ENCODE measurements around the gene RPP21.
A peak's percentile ranks its signal among the peaks of the same experiment; 100 is the strongest.

Gene RPP21

DNA sequence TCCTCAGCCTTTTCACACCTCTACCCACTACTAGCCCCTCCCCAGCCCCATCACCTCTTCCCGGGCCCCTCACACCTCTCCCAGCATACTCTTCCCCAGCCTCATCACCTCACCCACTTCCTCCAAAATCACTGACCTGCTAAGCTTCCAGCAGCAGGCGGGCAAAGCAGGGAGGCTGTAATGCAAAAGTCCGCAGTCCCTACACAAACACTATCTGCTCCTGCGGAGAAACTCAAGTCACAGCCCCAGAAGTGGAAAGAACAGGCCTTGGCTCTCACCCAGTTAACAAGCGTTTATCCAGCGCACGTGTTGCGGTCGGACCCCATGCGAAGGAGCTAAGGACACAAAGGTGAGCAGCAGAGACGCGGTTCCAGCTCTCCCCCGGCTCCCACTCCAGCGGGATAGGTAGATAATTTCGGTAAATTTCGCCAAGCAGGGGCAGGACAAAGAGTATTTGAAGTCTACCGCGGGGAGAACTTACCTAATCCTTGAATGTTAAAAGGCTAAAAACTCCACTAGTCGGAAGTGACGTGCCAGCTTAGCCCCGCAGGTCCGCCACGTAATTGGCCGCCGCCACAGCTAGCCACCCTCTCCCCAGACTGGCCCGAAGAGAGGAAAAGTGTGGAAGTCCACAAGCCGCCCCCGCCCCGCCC lies 19.0 kb upstream of the RPP21 start (continued):
- TF ChIP-seq, protein P1, sequence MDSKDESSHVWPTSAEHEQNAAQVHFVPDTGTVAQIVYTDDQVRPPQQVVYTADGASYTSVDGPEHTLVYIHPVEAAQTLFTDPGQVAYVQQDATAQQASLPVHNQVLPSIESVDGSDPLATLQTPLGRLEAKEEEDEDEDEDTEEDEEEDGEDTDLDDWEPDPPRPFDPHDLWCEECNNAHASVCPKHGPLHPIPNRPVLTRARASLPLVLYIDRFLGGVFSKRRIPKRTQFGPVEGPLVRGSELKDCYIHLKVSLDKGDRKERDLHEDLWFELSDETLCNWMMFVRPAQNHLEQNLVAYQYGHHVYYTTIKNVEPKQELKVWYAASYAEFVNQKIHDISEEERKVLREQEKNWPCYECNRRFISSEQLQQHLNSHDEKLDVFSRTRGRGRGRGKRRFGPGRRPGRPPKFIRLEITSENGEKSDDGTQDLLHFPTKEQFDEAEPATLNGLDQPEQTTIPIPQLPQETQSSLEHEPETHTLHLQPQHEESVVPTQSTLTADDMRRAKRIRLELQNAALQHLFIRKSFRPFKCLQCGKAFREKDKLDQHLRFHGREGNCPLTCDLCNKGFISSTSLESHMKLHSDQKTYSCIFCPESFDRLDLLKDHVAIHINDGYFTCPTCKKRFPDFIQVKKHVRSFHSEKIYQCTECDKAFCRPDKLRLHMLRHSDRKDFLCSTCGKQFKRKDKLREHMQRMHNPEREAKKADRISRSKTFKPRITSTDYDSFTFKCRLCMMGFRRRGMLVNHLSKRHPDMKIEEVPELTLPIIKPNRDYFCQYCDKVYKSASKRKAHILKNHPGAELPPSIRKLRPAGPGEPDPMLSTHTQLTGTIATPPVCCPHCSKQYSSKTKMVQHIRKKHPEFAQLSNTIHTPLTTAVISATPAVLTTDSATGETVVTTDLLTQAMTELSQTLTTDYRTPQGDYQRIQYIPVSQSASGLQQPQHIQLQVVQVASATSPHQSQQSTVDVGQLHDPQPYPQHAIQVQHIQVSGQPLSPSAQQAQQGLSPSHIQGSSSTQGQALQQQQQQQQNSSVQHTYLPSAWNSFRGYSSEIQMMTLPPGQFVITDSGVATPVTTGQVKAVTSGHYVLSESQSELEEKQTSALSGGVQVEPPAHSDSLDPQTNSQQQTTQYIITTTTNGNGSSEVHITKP (tag by site-specific recombination; IDR thresholded peaks at IDR 0.05): peak; percentile 69
- TF ChIP-seq ZNF585B (tag by site-specific recombination; IDR thresholded peaks at IDR 0.05) (no peak), ZNF660 (tag by site-specific recombination; IDR thresholded peaks at IDR 0.05) (0 out of 2 replicates have a peak, but pooled peaks have one; percentile 37), HOXC10 (CRISPR knock-in tag; IDR thresholded peaks at IDR 0.05) (no peak), ZNF2 (tag by site-specific recombination; IDR thresholded peaks at IDR 0.05) (peak; percentile 82), ZNF623 (tag by site-specific recombination; IDR thresholded peaks at IDR 0.05) (peak; percentile 18; the same call in 1 of the 2 replicates), MYNN (tag by site-specific recombination; IDR thresholded peaks at IDR 0.05; ENCODE audit: borderline replicate concordance) (no peak)
- TF ChIP-seq, protein P2, sequence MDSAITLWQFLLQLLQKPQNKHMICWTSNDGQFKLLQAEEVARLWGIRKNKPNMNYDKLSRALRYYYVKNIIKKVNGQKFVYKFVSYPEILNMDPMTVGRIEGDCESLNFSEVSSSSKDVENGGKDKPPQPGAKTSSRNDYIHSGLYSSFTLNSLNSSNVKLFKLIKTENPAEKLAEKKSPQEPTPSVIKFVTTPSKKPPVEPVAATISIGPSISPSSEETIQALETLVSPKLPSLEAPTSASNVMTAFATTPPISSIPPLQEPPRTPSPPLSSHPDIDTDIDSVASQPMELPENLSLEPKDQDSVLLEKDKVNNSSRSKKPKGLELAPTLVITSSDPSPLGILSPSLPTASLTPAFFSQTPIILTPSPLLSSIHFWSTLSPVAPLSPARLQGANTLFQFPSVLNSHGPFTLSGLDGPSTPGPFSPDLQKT (IDR thresholded peaks at IDR 0.05; ENCODE audit: borderline replicate concordance, low read depth, low read length): no peak
- TF ChIP-seq, protein P3, sequence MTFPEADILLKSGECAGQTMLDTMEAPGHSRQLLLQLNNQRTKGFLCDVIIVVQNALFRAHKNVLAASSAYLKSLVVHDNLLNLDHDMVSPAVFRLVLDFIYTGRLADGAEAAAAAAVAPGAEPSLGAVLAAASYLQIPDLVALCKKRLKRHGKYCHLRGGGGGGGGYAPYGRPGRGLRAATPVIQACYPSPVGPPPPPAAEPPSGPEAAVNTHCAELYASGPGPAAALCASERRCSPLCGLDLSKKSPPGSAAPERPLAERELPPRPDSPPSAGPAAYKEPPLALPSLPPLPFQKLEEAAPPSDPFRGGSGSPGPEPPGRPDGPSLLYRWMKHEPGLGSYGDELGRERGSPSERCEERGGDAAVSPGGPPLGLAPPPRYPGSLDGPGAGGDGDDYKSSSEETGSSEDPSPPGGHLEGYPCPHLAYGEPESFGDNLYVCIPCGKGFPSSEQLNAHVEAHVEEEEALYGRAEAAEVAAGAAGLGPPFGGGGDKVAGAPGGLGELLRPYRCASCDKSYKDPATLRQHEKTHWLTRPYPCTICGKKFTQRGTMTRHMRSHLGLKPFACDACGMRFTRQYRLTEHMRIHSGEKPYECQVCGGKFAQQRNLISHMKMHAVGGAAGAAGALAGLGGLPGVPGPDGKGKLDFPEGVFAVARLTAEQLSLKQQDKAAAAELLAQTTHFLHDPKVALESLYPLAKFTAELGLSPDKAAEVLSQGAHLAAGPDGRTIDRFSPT (tag by site-specific recombination; IDR thresholded peaks at IDR 0.05): 0 out of 2 replicates have a peak, but pooled peaks have one; percentile 10

DNA sequence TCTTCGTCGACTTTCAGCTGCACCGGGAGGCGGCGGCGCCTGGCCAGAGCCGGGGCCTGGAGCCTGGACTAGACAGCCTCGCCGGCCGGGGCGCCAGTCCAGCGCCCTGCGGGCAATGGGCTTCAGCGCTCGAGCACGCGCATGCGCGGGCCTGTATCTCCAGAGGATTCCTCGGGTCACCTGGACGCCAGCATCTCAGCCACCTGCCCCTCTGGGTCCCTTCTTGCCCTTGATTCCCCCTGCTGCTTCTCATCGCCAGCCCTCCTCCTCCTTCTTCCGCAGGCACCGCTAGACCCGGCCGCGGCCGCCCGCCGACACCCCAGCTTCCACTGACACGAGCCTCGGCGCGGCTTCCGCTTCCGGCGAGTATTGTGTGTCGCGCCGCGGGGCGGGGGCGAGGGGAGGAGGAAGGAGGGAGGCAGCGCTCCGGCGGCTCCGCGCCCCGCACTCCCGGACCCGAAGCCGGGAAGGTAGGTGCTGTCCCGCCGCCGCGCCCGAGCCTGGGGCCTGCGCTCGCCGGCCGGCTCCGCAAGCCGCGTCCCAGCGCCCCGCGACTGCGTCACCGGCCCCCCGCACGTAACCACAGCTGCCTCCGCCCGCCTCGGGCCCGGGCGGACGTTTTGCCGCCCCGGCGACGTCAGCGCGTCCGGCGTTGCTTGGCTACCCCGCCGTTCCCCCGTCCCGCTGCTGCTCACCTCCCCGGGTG lies 18.3 kb upstream of the RPP21 start, which contains the start of gene TRIM39:
TSS of gene TRIM39 (plus strand) at position 402 of the 706 bp plus-strand sequence. CDS start 2,391 bp downstream, outside the sequence.
- CTCF ChIA-PET: interaction anchor here (0.8 to 1.3 kb wide), 4 partner anchors 11 to 108 kb away, joined by 3 to 7 read pairs (median 3); no protein-coding TSS in a partner anchor
- POLR2A ChIA-PET: interaction anchor here (0.5 to 2.0 kb wide), 14 partner anchors 10 to 575 kb away, joined by 3 to 24 read pairs (median 4); partner anchors contain the start of genes POLR1H, RPP21 and TRIM26
- Histone ChIP-seq H3K27ac (ENCODE audit: extremely low read depth, low read depth, low read length) (peak within 1 kb of the TSS; percentile 81), H3K36me3 (ENCODE audit: control insufficient read depth in 2 of 2, insufficient read depth in 1 of 2, low read length in 2 of 2) (peaks cover 14 to 28% of the 10 kb centered on the region in 2 experiments), H3K4me3 (ENCODE audit: low read depth, low read length) (peak within 1 kb of the TSS; percentile 91), H3K9me3 (ENCODE audit: control insufficient read depth, insufficient read depth, low read depth, low read length) (no peaks in the 10 kb centered on the region), H3K4me1 (ENCODE audit: control insufficient read depth, insufficient read depth, low read length) (peaks cover 7% of the 10 kb centered on the region; the same call in 1 of the 2 replicates)
- TF ChIP-seq ZNF211 (tag by site-specific recombination; IDR thresholded peaks at IDR 0.05; ENCODE audit: low read depth): no peak
- peak; percentile 21; the same call in 1 of the 2 replicates for TF ChIP-seq KLF10 (tag by site-specific recombination; IDR thresholded peaks at IDR 0.05)
- no peak for TF ChIP-seq ZNF701 (tag by site-specific recombination; IDR thresholded peaks at IDR 0.05)
- TF ChIP-seq ZNF37A (tag by site-specific recombination; IDR thresholded peaks at IDR 0.05): no peak
- TF ChIP-seq ZNF223 (tag by site-specific recombination; IDR thresholded peaks at IDR 0.05): no peak
- peak; percentile 51 for TF ChIP-seq ZNF596 (tag by site-specific recombination; IDR thresholded peaks at IDR 0.05)
- no peak for TF ChIP-seq ZNF560 (tag by site-specific recombination; IDR thresholded peaks at IDR 0.05; ENCODE audit: borderline replicate concordance)
- TF ChIP-seq, protein P4, sequence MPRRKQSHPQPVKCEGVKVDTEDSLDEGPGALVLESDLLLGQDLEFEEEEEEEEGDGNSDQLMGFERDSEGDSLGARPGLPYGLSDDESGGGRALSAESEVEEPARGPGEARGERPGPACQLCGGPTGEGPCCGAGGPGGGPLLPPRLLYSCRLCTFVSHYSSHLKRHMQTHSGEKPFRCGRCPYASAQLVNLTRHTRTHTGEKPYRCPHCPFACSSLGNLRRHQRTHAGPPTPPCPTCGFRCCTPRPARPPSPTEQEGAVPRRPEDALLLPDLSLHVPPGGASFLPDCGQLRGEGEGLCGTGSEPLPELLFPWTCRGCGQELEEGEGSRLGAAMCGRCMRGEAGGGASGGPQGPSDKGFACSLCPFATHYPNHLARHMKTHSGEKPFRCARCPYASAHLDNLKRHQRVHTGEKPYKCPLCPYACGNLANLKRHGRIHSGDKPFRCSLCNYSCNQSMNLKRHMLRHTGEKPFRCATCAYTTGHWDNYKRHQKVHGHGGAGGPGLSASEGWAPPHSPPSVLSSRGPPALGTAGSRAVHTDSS (tag by site-specific recombination; IDR thresholded peaks at IDR 0.05): 0 out of 2 replicates have a peak, but pooled peaks have one; percentile 17
- peak; percentile 7; the same call in 1 of the 2 replicates for TF ChIP-seq ZNF785 (tag by site-specific recombination; IDR thresholded peaks at IDR 0.05)
- TF ChIP-seq, protein P5, sequence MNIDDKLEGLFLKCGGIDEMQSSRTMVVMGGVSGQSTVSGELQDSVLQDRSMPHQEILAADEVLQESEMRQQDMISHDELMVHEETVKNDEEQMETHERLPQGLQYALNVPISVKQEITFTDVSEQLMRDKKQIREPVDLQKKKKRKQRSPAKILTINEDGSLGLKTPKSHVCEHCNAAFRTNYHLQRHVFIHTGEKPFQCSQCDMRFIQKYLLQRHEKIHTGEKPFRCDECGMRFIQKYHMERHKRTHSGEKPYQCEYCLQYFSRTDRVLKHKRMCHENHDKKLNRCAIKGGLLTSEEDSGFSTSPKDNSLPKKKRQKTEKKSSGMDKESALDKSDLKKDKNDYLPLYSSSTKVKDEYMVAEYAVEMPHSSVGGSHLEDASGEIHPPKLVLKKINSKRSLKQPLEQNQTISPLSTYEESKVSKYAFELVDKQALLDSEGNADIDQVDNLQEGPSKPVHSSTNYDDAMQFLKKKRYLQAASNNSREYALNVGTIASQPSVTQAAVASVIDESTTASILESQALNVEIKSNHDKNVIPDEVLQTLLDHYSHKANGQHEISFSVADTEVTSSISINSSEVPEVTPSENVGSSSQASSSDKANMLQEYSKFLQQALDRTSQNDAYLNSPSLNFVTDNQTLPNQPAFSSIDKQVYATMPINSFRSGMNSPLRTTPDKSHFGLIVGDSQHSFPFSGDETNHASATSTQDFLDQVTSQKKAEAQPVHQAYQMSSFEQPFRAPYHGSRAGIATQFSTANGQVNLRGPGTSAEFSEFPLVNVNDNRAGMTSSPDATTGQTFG (tag by site-specific recombination; IDR thresholded peaks at IDR 0.05; ENCODE audit: borderline replicate concordance): no peak
- TF ChIP-seq ZNF404 (tag by site-specific recombination; IDR thresholded peaks at IDR 0.05): no peak
- no peak for TF ChIP-seq ZNF837 (tag by site-specific recombination; IDR thresholded peaks at IDR 0.05)
- TF ChIP-seq, protein P2 (IDR thresholded peaks at IDR 0.05; ENCODE audit: borderline replicate concordance, low read depth, low read length): peak; percentile 79; the same call in 1 of the 2 replicates
- TF ChIP-seq SP2 (tag by site-specific recombination; IDR thresholded peaks at IDR 0.05): peak; percentile 72
